Ovary (tissue), 3 donors: ENCODE data around the gene NDST3.

Source experiments
- CTCF ChIP-seq, 3 donors: fragments of 450-650 bp in 2 of 3; fragments of 200-600 bp in 1 of 3; IDR thresholded peaks; one replicate each; pipeline versions ENCODE4 v1.5.1 to v1.8.0; 2016 to 2022; ENCODE audit warnings: antibody characterized with exemption in 3 of 3, mild to moderate bottlenecking in 1 of 3
- EP300 ChIP-seq: sonication (generic); formaldehyde crosslinking; IDR thresholded peaks from one replicate; pipeline ENCODE4 v1.6.1; 2017; ENCODE audit warnings: antibody characterized with exemption
- donor health status: DM: no; HTN: no; CAD: no.

- no peak for TF ChIP-seq CTCF (IDR thresholded peaks at IDR 0.05)
- TF ChIP-seq EP300 = no peak
These were observed 51.4 kb downstream of the NDST3 start for GRCh38 chr4:118085700-118086099.
